GM23248 (cell line): ENCODE results near the gene MINDY4. TPM values are rescaled to one million over a fixed set of nuclear protein-coding genes. Genes with fewer than 3 reads are reported as not detected.

Experiments used
- DNase-seq: peaks from one replicate; pipeline ENCODE4 v3.0.0-alpha.2; 2015
- H2AFZ ChIP-seq: fragments of 200-600 bp; sonication (generic); 2 replicates; pipeline ENCODE4 v1.6.1; 2016; ENCODE audit warnings: antibody characterized with exemption
- H3F3A ChIP-seq: fragments of 200-600 bp; sonication (generic); 2 replicates; pipeline ENCODE4 v1.6.1; 2016; ENCODE audit warnings: mild to moderate bottlenecking, antibody characterized with exemption, mixed run types; ENCODE audit not compliant: insufficient read depth
- H3K27ac ChIP-seq: fragments of 200-600 bp; sonication (generic); 2 replicates; pipeline ENCODE4 v1.5.1; 2016; ENCODE audit warnings: mild to moderate bottlenecking
- H3K27me3 ChIP-seq: fragments of 200-600 bp; sonication (generic); replicated peaks from 2 replicates; pipeline ENCODE4 v1.6.1; 2016; ENCODE audit warnings: mild to moderate bottlenecking; ENCODE audit not compliant: insufficient read depth
- H3K36me3 ChIP-seq: fragments of 200-600 bp; sonication (generic); 2 replicates; pipeline ENCODE4 v1.6.1; 2016; ENCODE audit warnings: low read depth, mild to moderate bottlenecking
- H3K4me1 ChIP-seq: fragments of 200-600 bp; sonication (generic); 2 replicates; pipeline ENCODE4 v1.6.1; 2016; ENCODE audit warnings: mild to moderate bottlenecking; ENCODE audit not compliant: insufficient read depth
- H3K4me2 ChIP-seq: fragments of 200-600 bp; sonication (generic); one replicate; pipeline ENCODE4 v1.6.1; 2016; ENCODE audit warnings: mild to moderate bottlenecking; ENCODE audit not compliant: unreplicated experiment
- H3K4me3 ChIP-seq: fragments of 200-600 bp; sonication (generic); 2 replicates; pipeline ENCODE4 v1.5.1; 2016; ENCODE audit warnings: mild to moderate bottlenecking
- H3K79me2 ChIP-seq: fragments of 200-600 bp; sonication (generic); 2 replicates; pipeline ENCODE4 v1.6.1; 2016; ENCODE audit warnings: mild to moderate bottlenecking; ENCODE audit not compliant: insufficient read depth
- H3K9ac ChIP-seq: fragments of 200-600 bp; sonication (generic); 2 replicates; pipeline ENCODE4 v1.6.1; 2016; ENCODE audit warnings: mild to moderate bottlenecking
- H3K9me2 ChIP-seq: fragments of 200-600 bp; sonication (generic); 2 replicates; pipeline ENCODE4 v1.6.1; 2016; ENCODE audit warnings: mixed run types, mild to moderate bottlenecking, moderate library complexity; ENCODE audit not compliant: insufficient read depth
- H3K9me3 ChIP-seq: fragments of 200-600 bp; sonication (generic); one replicate; pipeline ENCODE4 v1.6.1; 2017; ENCODE audit warnings: low read depth
- H4K20me1 ChIP-seq: fragments of 200-600 bp; sonication (generic); 2 replicates; pipeline ENCODE4 v1.6.0; 2016; ENCODE audit not compliant: insufficient read depth
- EZH2 ChIP-seq: fragments of 200-600 bp; sonication (generic); IDR thresholded peaks from 2 replicates; pipeline ENCODE4 v1.6.1; 2018; ENCODE audit warnings: antibody characterized with exemption, mild to moderate bottlenecking; ENCODE audit not compliant: insufficient read depth, poor library complexity, severe bottlenecking
- EZH2phosphoT487 ChIP-seq: fragments of 200-600 bp; sonication (generic); IDR thresholded peaks from 2 replicates; pipeline ENCODE4 v1.6.1; 2018; ENCODE audit warnings: antibody characterized with exemption, moderate library complexity, mild to moderate bottlenecking, low read depth; ENCODE audit not compliant: insufficient read depth
- WGBS, 2 experiments: methylation state at CpG; one replicate each; pipeline ENCODE4 v1.1.6; 2015 to 2017; ENCODE audit warnings: low lambda C conversion rate in 2 of 2, low coverage in 1 of 2; ENCODE audit errors: missing lambda C conversion rate in 2 of 2; 5-methylcytosine and 5-hydroxymethylcytosine counted together
- in situ Hi-C: fragments of 300-500 bp; cut with MboI; formaldehyde crosslinking; loops from 2 replicates; pipeline ENCODE4 v1.15.0; 2020
- polyA plus RNA-seq: library from polyadenylated mRNA; unstranded; fragments of >200 nt; fragmentation: Nextera tagmentation; extraction: Ambion mirVana; gene quantifications from 2 replicates; pipeline ENCODE4 v1.2.1, GENCODE V29; 2016
- total RNA-seq: library from RNA; depleted of rRNA; stranded (reverse); fragments of >200 nt; shearing (Covaris generic); gene quantifications from 2 replicates; pipeline ENCODE4 v1.2.3, GENCODE V29; 2014

MINDY4 gene
- total and polyA plus RNA-seq, 2 experiments from 2014 or later, result 2.5 to 3.5 TPM

DNA sequence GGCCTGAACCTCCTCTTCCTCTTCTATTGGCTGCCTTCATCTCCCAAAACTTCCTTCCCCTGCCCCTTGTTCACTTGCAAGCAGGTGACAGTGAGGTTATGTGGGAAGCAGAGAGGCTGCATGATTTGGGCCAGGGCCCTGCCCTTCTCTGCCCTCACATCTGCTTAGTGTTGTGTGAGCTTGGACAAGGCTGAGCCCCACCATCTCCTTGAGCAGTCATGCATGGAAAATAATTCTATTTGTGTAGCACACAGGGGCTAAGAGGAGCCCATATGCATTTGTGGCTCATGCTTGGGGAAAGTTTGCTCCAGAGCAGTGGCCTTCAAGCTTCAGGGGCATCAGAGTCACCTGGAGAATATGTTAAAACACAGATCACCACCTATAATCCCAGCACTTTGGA is 113.7 kb downstream of the MINDY4 start:
- no peaks in the 10 kb centered on the region for H3K9me3 ChIP-seq
- TF ChIP-seq EZH2 (no peak), EZH2phosphoT487 (no peak)
- H3K27ac ChIP-seq, result no peak overlapping the region
- peaks cover 14% of the 10 kb centered on the region for H3K4me1 ChIP-seq
- no peaks in the 10 kb centered on the region for H3K79me2 ChIP-seq
- no peaks in the 10 kb centered on the region for H3K9me2 ChIP-seq
- DNase-seq, result no peak
- H2AFZ ChIP-seq, result no peak overlapping the region
- no peaks in the 10 kb centered on the region for H3K36me3 ChIP-seq
- no peaks in the 10 kb centered on the region for H4K20me1 ChIP-seq
- H3K9ac ChIP-seq, result no peak overlapping the region
- H3F3A ChIP-seq, result peaks cover 13% of the 10 kb centered on the region
- H3K4me3 ChIP-seq, result no peak overlapping the region
- H3K4me2 ChIP-seq, result no peak overlapping the region
- H3K27me3 ChIP-seq, result no peaks in the 10 kb centered on the region
- in situ Hi-C loops, result no loop called here

DNA sequence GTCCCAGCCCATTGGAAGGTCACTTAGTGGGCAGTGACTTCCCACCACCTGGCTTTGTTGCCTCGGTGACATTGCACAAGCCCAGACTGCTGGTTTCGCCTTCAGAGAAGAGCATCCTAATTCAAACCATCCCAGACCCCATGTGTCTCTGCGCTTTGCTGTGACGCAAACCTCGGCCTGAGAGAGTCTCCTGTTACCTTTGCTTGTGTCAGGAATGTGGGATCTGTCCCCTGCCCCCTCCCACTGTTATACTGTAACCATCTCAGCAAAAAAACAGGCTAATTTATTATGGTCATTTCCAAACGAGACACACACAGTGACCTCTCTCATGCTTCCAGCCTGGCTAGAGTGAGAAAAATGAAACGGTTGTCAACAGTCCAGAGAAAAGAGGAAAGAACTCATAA is 115.4 kb downstream of the MINDY4 start:
- Histone ChIP-seq H3K9me2 (no peaks in the 10 kb centered on the region), H3K4me3 (no peak overlapping the region), H3K36me3 (no peaks in the 10 kb centered on the region), H3K4me2 (no peak overlapping the region), H2AFZ (no peak overlapping the region), H3K79me2 (no peaks in the 10 kb centered on the region), H3K27me3 (no peaks in the 10 kb centered on the region; the same call in 1 of the 2 replicates), H3K9me3 (no peaks in the 10 kb centered on the region), H3K9ac (no peak overlapping the region), H4K20me1 (no peaks in the 10 kb centered on the region), H3F3A (peaks cover 13% of the 10 kb centered on the region), H3K27ac (no peak overlapping the region), H3K4me1 (peaks cover 8% of the 10 kb centered on the region)
- in situ Hi-C loops, result no loop called here
- 17% methylated on average over 7 of the region's 7 CpGs for WGBS, 2 experiments
- DNase-seq, result peak; percentile 48
- TF ChIP-seq EZH2phosphoT487 (no peak), EZH2 (no peak)

DNA sequence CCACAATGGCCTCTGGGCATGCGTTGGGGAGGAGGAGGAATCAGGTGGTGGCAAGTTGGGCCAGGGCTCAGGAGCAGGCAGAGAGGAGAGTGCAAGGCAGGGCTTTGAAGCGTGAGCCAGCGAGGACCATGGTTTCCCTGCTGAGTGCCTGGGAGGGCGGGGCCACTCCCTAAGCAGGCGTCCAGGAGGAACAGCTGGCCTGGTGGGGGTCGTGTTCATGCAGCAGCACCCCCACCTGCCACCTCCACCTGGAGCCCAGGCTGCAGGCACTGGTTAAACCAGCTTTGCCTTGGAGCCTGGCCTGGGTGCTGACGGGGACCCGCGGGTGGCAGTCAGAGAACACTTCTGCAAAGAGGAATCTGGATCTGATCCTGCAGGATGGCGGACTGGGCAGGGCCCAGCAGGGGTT is 116.3 kb downstream of the MINDY4 start:
- Histone ChIP-seq H3K36me3 (no peaks in the 10 kb centered on the region), H3K27ac (no peak overlapping the region), H3K9ac (no peak overlapping the region), H3K4me2 (no peak overlapping the region), H3K9me2 (no peaks in the 10 kb centered on the region), H3F3A (peaks cover 13% of the 10 kb centered on the region), H3K9me3 (no peaks in the 10 kb centered on the region), H3K79me2 (no peaks in the 10 kb centered on the region), H2AFZ (no peak overlapping the region), H4K20me1 (no peaks in the 10 kb centered on the region), H3K27me3 (no peaks in the 10 kb centered on the region; the same call in 1 of the 2 replicates), H3K4me1 (peaks cover 8% of the 10 kb centered on the region), H3K4me3 (no peak overlapping the region)
- no peak for TF ChIP-seq EZH2phosphoT487
- no peak for TF ChIP-seq EZH2
- 68 to 70% methylated on average over 10 of the region's 10 CpGs for WGBS, 2 experiments
- no peak for DNase-seq
- in situ Hi-C loops, result no loop called here

DNA sequence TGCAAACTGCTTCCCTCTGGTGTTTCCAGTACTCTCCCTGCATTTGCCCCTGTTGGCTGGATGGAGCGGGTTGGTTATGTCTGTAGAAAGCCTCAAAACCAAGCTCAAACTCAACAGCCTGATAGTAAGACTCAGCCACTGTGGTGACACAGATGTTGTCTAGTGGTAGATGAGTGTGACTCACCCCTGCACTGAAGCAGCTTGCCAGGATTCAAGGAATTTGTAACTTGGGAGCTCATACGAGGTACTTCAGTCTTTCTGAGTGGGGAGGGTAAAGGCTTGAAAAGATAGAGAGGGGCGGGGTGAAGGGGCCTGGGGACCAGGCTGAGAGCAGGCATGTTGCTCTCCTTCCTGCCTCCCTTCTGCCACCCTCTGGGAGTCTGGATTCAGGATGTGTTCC is 117.5 kb downstream of the MINDY4 start:
- no peaks in the 10 kb centered on the region for H3K36me3 ChIP-seq
- no peaks in the 10 kb centered on the region; the same call in 1 of the 2 replicates for H3K27me3 ChIP-seq
- WGBS, 2 experiments, result 18 to 33% methylated on average over 2 to 3 of the region's 3 CpGs
- no peak for TF ChIP-seq EZH2phosphoT487
- no peak for TF ChIP-seq EZH2
- H2AFZ ChIP-seq, result no peak overlapping the region
- peak overlapping the region; percentile 7 for H3K4me2 ChIP-seq
- H3K9me2 ChIP-seq, result no peaks in the 10 kb centered on the region
- H4K20me1 ChIP-seq, result no peaks in the 10 kb centered on the region
- H3K4me3 ChIP-seq, result no peak overlapping the region
- no peaks in the 10 kb centered on the region for H3K79me2 ChIP-seq
- peak; percentile 95 for DNase-seq
- no peaks in the 10 kb centered on the region for H3K9me3 ChIP-seq
- H3F3A ChIP-seq, result peaks cover 13% of the 10 kb centered on the region
- in situ Hi-C loops, result no loop called here
- no peak overlapping the region for H3K9ac ChIP-seq
- H3K4me1 ChIP-seq, result peaks cover 8% of the 10 kb centered on the region
- no peak overlapping the region for H3K27ac ChIP-seq

DNA sequence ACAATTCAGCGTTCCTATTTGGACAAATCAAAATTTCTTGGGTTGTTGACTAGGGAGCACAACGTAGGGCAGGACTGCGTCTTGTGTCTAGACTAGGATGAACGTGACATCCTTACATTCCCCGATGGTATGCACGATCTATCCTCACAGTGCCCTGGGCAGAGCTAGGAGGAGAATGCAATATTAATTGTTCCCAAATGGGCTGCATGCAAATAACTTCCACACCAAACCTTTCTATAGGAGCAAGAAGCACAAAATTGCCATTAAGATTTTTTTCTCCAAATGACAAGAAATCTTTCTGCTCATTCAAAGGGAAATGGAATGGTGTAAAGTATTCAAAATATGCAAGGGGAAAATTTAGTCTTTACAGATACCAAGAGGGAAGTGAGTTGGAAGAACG is 119.0 kb downstream of the MINDY4 start:
- no peak overlapping the region for H3K27ac ChIP-seq
- H3K36me3 ChIP-seq, result no peaks in the 10 kb centered on the region
- H3K9me3 ChIP-seq, result no peaks in the 10 kb centered on the region
- H3K27me3 ChIP-seq, result no peaks in the 10 kb centered on the region; the same call in 1 of the 2 replicates
- WGBS, 2 experiments, result 83% methylated on average over 7 of the region's 7 CpGs
- no peak overlapping the region for H2AFZ ChIP-seq
- H3K9me2 ChIP-seq, result no peaks in the 10 kb centered on the region
- no peak overlapping the region for H3K9ac ChIP-seq
- TF ChIP-seq EZH2phosphoT487 (no peak), EZH2 (no peak)
- peaks cover 8% of the 10 kb centered on the region for H3K4me1 ChIP-seq
- peaks cover 13% of the 10 kb centered on the region for H3F3A ChIP-seq
- no peak for DNase-seq
- H3K4me2 ChIP-seq, result no peak overlapping the region
- no peaks in the 10 kb centered on the region for H4K20me1 ChIP-seq
- in situ Hi-C loops, result no loop called here
- H3K79me2 ChIP-seq, result no peaks in the 10 kb centered on the region
- no peak overlapping the region for H3K4me3 ChIP-seq
